Measurements from ENCODE around the gene ACSF3.

Gene ACSF3

GRCh38 chr16:89190150-89190958, 96.7 kb downstream of the ACSF3 start:
- no peak for DNase-seq (ENCODE audit: low read depth)

GRCh38 chr16:89191033-89191900, 97.6 kb downstream of the ACSF3 start:
- no peak for DNase-seq (ENCODE audit: low read depth)

GRCh38 chr16:89191901-89192185, 98.2 kb downstream of the ACSF3 start:
- no peak for DNase-seq (ENCODE audit: low read depth)

GRCh38 chr16:89192186-89192955, 98.7 kb downstream of the ACSF3 start:
- DNase-seq (ENCODE audit: low read depth): peak; percentile 88

GRCh38 chr16:89192956-89193575, 99.4 kb downstream of the ACSF3 start:
- DNase-seq (ENCODE audit: low read depth): peak; percentile 70

- DNase-seq (ENCODE audit: low read depth): no peak
These were observed 100.1 kb downstream of the ACSF3 start for GRCh38 chr16:89193576-89194293.

- no peak for DNase-seq (ENCODE audit: low read depth)
These were observed 101.0 kb downstream of the ACSF3 start for GRCh38 chr16:89194340-89195311.

GRCh38 chr16:89195521-89196171, 102.0 kb downstream of the ACSF3 start:
- DNase-seq (ENCODE audit: low read depth): no peak

- no peak for DNase-seq (ENCODE audit: low read depth)
These were observed 103.5 kb downstream of the ACSF3 start for GRCh38 chr16:89197033-89197632.

GRCh38 chr16:89197633-89198416, 104.2 kb downstream of the ACSF3 start:
- DNase-seq (ENCODE audit: low read depth): no peak

- no peak for DNase-seq (ENCODE audit: low read depth)
These were observed 105.0 kb downstream of the ACSF3 start for GRCh38 chr16:89198417-89199240.

- no peak for DNase-seq (ENCODE audit: low read depth)
These were observed 105.8 kb downstream of the ACSF3 start for GRCh38 chr16:89199241-89200123.

GRCh38 chr16:89200124-89200849, 106.6 kb downstream of the ACSF3 start, which contains the start of gene SLC22A31:
SLC22A31 (minus strand) TSS chr16:89200537; CDS start chr16:89200501, 36 bp downstream.
- no peak for DNase-seq (ENCODE audit: low read depth)

- DNase-seq (ENCODE audit: low read depth): no peak
These were observed 107.3 kb downstream of the ACSF3 start for GRCh38 chr16:89200850-89201411.
